GM21717 (cell line): ENCODE data around the gene EXOC2.
"Not testable (repeated sequence)": the region's sequence is repeated elsewhere in the genome, so short reads cannot be mapped to it uniquely, and the experiment has no call there.

Experiments
- ATAC-seq: cut with Tn5 transposase; IDR thresholded peaks from one replicate; pipeline ENCODE4 v1.9.1; 2021; ENCODE audit warnings: mild to moderate bottlenecking, moderate library complexity; ENCODE audit not compliant: unreplicated experiment

The EXOC2 gene

GRCh38 chr6:641225-641985, 51.5 kb downstream of the EXOC2 start:
- no peak for ATAC-seq

- peak; percentile 75 for ATAC-seq
These were observed 56.5 kb downstream of the EXOC2 start for GRCh38 chr6:636488-636887.

GRCh38 chr6:635233-635632, 57.7 kb downstream of the EXOC2 start:
- ATAC-seq = no peak

- ATAC-seq = no peak
These were observed 59.3 kb downstream of the EXOC2 start for GRCh38 chr6:633611-634010.

- ATAC-seq = no peak
These were observed 64.2 kb downstream of the EXOC2 start for GRCh38 chr6:628766-629165.

GRCh38 chr6:626236-626635, 66.7 kb downstream of the EXOC2 start:
- no peak for ATAC-seq

- no peak for ATAC-seq
These were observed 68.0 kb downstream of the EXOC2 start for GRCh38 chr6:624979-625378.

GRCh38 chr6:622462-622861, 70.5 kb downstream of the EXOC2 start:
- no peak for ATAC-seq

GRCh38 chr6:621931-622330, 71.0 kb downstream of the EXOC2 start:
- ATAC-seq = no peak

- no peak for ATAC-seq
These were observed 72.0 kb downstream of the EXOC2 start for GRCh38 chr6:620950-621349.

GRCh38 chr6:620166-620565, 72.8 kb downstream of the EXOC2 start:
- ATAC-seq = no peak

- ATAC-seq = no peak
These were observed 75.4 kb downstream of the EXOC2 start for GRCh38 chr6:617456-618100.

- ATAC-seq = no peak
These were observed 79.0 kb downstream of the EXOC2 start for GRCh38 chr6:613981-614380.

GRCh38 chr6:611928-612327, 81.0 kb downstream of the EXOC2 start:
- no peak for ATAC-seq

- no peak for ATAC-seq
These were observed 82.1 kb downstream of the EXOC2 start for GRCh38 chr6:610882-611281.

- ATAC-seq = no peak
These were observed 83.0 kb downstream of the EXOC2 start for GRCh38 chr6:609905-610304.

GRCh38 chr6:606829-607379, 86.0 kb downstream of the EXOC2 start:
- no peak for ATAC-seq

- not testable (repeated sequence) for ATAC-seq
These were observed 87.0 kb downstream of the EXOC2 start for GRCh38 chr6:605895-606294.

- ATAC-seq = no peak
These were observed 88.4 kb downstream of the EXOC2 start for GRCh38 chr6:604579-604978.

GRCh38 chr6:603265-603664, 89.7 kb downstream of the EXOC2 start:
- no peak for ATAC-seq

- ATAC-seq = no peak
These were observed 93.1 kb downstream of the EXOC2 start for GRCh38 chr6:599576-600448.

- no peak for ATAC-seq
These were observed 99.1 kb downstream of the EXOC2 start for GRCh38 chr6:593907-594212.
